NCI-H2171 treated with DMSO at 0.1 percent for 48 hours (cell line): Measurements from ENCODE around the gene SLC25A13.

Experiments
- DNase-seq: peaks from one replicate; lab custom pipeline; 2025; lab: John Stamatoyannopoulos, UW

Gene SLC25A13

GRCh38 chr7:96090756-96091155 lies 231.1 kb downstream of the SLC25A13 start:
- DNase-seq, result no peak

- DNase-seq, result no peak
These were observed 232.4 kb downstream of the SLC25A13 start for GRCh38 chr7:96089511-96089910.

- DNase-seq, result no peak
These were observed 233.3 kb downstream of the SLC25A13 start for GRCh38 chr7:96088579-96088978.

- no peak for DNase-seq
These were observed 235.9 kb downstream of the SLC25A13 start for GRCh38 chr7:96085953-96086352.

GRCh38 chr7:96084881-96085553 lies 236.9 kb downstream of the SLC25A13 start:
- no peak for DNase-seq

GRCh38 chr7:96080027-96080426 lies 241.9 kb downstream of the SLC25A13 start:
- DNase-seq, result no peak

- DNase-seq, result peak; percentile 36
These were observed 245.6 kb downstream of the SLC25A13 start for GRCh38 chr7:96076350-96076707.

- DNase-seq, result peak; percentile 79
These were observed 246.2 kb downstream of the SLC25A13 start for GRCh38 chr7:96075510-96076349.

GRCh38 chr7:96074871-96075270 lies 247.0 kb downstream of the SLC25A13 start:
- DNase-seq, result no peak
